NCI-H187 (cell line): ENCODE measurements around the gene TMEM204.

Experiments
- DNase-seq, 2 experiments: peaks; one replicate each; lab custom pipeline; 2025; lab: John Stamatoyannopoulos, UW

The TMEM204 gene

DNA sequence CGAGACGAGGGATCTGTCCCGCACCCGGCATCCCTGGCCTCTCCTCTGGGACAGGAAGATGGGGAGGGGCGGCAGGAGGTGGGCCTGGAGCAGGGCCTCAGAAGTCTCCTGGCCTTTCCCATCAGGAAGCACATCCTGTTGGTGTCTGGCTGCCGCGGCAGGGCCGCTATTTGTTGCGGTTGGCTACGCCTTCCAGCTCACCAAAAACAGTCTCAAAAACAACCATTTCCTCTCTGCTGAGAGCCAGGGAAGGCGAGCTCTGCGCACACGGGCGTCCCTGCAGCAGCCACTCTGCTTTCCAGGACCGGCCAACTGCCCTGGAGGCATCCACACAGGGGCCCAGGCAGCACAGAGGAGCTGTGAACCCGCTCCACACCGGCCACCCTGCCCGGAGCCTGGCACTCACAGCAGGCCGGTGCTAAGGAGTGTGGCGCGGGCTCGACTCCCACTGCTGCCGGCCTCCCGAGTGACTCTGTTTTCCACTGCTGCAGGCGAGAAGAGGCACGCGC is at the start of gene TMEM204:
TSS of gene TMEM204 (plus strand) at position 224 of the 509 bp plus-strand sequence. CDS start 610 bp downstream, outside the sequence.
- DNase-seq, result no peak

DNA sequence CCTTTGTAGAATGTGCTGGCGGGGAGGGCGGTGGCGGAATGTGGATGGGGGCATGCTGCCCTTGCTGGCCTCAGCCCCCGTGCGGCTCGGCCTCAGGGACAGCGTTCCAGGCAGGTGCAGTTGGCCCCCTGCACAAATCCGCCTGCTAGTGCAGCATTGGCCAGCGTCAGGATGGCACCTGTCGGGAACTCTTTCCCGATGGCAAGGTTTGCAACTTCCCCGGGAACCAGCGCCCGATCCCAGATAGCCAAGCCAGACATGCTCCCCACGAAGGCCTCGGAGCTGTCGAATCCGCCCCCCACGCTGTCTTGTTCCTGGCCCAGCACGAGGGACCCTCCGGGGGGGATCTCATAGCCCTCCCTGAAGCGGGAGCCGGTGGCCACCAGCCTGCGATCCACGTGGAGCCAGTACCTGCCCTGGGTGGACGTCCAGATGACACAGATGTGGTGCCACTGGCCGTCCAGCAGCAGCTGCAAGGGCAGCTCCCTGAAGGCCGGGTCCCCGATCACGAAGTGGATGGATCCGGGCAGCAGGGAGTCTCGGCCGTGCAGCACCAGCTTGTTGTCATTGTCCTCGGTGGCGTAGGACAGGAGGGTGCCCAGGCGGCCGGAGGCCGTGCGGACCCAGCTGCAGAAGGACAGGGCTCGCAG is 47.5 kb upstream of the TMEM204 start:
- no peak for DNase-seq

DNA sequence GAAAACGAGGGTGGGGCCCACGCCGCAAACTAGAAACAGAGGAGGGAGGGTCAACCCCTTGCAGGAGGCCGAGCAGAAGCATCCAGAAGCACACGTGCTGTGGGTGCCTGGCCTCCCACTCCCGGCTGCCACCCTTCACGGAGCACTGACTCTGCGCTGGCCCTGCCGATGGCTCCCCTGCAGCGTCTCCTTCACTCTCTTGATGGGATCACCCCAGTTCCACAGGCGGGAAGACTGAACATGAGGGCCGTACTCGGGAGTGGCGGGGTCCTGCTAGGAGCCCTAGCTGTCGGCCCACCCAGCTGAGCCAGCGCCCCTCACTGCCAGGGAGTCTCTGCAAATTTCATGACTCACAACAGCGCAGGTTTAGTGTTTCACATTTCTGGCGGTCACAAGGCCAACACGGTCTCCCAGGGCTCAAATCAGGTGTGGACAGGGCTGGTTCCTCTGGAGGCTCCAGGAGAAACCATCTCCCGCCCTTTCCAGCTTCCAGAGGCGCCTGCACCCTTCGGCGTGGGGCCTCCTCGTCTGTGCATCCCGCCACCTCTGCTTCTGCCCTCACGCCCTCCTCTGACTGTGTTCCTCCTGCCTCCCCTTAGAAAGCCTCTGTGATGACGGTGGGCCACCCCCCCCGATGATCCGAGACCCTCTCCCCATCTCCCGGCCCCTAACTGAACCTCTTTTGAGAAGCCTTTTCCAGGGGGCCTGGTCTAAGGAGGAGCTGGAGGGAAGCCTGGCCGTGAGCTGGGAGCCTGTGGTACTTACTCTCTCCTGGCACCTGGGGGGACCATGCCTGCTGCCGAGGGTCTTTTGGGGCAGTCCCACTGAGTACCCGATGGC is 46.7 kb upstream of the TMEM204 start:
- no peak for DNase-seq

DNA sequence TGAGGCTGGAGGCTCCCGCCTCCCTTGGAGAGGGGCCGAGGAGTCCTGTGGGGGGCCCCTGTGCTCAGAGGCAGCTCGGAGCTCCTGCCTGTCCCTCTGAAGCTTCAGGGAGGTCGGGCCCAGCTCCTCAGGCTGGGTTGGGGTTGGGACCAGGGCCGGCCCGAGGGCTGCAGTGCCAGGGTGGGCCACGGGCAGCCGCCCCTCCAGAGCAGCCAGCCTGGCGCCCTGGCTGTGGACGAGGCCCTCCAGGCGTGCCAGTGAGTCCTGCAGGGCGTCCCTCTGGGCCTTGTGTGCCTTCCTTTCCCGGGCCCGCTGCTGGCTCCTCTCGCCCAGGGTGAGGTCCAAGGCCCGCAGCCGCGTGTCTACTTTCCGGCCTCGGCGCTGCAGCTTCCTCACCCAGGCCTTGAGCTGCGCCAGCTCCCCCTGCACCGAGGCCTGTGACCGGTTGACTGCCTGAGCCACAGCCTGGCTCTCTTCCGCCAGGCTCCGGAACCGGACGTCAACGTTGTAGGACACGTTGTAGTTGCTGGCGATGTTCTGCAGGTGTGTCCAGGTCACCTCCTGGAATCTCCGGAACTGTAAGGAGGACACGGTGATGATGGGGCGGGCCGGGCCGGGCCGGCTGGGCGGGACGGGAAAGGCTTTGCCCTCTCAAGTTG is 45.9 kb upstream of the TMEM204 start:
- DNase-seq, result no peak

DNA sequence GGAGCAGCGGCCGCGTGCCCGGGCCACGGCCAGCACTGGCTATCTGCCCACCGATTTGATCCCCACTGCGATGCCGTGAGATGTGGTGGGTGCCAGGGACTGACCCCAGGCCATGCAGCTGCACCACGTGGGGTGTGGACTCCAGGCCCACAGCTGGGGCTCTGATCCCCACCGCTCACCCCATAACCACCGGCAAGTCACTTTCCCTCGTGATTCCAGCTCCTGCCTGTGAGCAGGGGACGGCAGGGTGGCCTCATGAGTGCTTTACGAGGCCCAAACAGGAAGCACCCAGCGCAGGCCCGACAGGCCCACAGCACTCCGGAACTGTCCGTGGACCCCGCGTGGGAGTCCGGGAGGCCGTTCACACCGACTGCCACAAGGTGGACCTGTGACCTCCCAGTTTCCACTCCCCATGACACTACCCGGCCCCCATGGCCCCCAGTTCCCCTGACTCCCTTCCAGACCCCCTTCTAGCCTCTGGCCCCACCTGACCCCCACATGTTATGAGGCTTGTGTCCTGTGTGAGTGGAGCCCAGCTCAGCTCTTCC is 45.3 kb upstream of the TMEM204 start:
- DNase-seq, result no peak

DNA sequence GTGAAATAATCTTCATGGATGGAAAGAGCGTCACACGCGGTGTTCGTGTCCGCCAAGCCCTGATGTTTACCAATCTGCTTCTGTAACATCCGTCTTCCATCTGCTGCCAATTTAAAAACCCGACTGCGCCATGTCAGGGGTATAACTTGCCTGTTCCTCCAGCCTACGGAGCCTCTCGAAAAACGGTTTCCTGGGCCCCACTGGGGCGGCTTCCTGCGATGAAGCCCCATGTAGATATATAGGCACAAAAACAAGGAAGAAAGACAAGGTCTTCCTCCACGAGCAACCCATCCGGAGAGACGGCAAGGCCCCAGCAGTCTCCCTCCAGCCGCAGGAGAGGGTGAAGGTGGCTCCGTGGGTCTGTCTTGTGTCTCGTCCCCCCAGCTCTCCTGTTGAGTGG is 44.8 kb upstream of the TMEM204 start, which contains the start of gene PTX4:
TSS of gene PTX4 (minus strand) at position 326 of the 400 bp plus-strand sequence. CDS start at position 291, 35 bp downstream.
- no peak for DNase-seq

DNA sequence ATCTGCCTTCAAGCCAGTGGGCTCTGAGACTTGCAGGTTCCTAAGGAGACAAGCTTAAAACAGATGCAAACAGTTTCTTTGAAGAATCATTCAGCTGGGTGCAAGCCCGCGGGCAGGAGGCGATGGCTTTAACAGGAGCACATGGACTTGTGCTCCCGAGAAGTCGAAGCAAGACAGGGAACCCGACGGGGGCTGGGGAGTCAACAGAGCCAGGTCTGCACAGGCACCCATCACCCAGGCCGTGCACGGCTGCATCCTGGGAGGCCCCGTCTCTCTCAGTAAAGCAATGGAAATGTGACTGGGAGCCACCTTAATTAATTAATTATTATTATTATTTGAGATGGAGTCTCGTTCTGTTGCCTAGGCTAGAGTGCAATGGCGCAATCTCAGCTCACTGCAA is 44.4 kb upstream of the TMEM204 start:
- no peak for DNase-seq

DNA sequence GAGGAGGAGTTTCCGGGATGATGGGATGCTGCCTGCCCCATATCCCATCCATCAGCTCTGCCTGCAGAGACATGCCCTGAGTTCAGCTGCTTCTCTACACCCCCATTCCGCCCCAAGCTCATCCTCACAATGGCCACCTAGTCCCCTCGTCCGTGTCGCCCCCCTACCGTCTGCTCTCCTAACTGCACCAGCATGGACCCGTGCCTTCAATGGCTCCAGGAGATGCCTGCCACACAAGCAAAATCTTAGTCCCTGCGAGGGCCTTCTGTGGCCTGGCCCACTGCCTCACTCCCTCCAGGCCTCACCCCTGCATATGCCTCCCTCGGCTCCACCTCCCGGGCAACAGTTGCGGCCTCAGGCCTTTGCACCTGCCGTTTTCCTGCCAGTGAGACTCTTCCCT is 42.1 kb upstream of the TMEM204 start:
- no peak for DNase-seq

DNA sequence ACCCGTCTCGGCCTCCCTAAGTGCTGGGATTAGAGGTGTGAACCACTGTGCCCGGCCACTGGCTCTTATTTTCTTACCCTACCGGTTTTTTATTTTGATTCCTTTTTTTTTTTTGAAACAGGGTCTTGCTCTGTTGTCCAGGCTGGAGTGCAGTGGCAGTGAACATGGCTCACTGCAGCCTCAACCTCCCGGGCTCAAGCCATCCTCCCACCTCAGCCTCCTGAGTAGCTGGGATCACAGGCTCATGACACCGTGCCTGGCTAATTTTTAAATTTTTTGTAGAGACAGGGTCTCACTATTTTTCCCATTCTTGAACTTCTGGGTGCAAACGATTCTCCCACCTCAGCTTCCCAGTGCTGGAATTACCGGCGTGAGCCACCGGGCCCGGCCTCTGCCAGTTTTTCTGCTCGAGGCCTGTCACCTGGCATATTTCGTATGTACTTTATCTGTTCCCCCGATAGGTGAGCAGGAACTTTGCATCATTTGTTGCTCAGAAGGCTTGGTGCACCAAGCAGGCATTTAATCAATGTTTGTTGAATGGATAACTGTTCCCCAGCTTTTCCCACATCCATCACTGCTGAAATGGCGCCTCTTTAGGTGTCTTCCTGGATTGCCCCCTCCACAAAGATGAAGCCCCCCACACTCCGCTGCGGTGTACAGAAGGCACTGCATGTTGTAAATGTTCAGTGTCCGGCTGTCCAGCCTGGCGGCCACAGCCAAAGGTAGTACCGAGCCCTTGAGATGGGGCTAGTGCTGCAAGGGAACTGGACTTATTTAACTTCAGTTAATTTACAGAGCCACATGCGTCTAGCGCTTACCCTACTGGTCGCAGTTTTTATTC is 41.2 kb upstream of the TMEM204 start:
- DNase-seq, result no peak

DNA sequence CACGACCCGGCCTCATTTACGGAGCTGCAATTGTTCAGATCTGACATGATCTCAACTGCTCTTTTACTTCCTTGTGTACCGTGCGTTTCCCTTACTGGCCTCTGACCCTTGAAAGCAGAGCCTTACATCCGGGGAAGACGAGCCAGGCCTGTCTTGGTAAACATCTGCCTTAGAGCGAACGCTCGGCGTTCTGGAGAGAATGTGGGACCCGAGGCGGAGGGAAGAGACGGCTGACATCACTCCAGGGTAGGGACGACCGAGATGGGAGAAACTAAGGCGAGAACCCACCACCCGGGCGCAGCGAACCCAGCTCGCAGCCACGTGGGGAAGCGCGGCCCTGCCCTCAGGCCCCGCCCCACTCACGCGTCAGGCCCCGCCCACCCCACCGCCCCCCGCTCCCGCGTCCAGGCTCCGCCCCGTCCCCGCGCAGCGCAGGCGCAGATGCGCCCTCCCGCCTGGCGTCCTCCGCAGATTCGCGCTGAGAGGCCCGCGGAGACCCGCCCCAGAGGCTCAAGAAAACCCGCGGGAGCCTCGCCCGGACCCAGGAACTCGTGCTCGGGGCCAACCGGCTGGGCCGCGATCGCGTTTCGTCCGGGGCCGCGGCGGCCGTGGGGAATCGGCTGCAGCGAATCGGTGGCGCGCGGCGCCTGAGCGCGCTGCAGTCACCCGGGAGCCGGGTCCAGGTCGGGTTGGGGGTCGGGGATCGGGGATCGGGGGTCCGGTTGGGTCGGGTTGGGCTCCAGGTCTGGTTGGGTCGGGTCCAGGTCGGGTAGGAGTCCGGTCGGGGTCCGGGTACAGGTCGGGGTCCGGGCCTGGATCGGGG is 40.3 kb upstream of the TMEM204 start, which contains the start of gene TELO2:
TSS of gene TELO2 (plus strand) at position 438 of the 823 bp plus-strand sequence. CDS start 922 bp downstream, outside the sequence.
- peak; percentile 79 to 91 for DNase-seq

DNA sequence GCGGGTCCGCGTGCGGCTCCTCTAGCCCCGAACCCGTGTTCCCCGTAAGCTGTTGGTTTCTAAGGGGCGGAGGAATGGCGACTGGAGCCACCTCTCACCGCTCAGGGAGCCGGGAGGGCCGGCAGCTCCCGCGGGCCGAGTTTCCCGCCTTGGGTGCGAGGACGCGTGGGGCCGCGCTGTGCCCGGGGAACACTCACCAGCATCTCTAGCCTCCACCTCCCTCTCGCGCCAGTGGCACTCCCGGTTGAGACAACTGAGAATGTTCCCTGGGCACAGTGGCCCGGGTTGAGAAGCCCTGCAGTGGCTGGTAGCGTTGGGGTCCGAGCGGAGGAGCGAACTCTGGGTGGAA is 39.7 kb upstream of the TMEM204 start:
- no peak for DNase-seq

DNA sequence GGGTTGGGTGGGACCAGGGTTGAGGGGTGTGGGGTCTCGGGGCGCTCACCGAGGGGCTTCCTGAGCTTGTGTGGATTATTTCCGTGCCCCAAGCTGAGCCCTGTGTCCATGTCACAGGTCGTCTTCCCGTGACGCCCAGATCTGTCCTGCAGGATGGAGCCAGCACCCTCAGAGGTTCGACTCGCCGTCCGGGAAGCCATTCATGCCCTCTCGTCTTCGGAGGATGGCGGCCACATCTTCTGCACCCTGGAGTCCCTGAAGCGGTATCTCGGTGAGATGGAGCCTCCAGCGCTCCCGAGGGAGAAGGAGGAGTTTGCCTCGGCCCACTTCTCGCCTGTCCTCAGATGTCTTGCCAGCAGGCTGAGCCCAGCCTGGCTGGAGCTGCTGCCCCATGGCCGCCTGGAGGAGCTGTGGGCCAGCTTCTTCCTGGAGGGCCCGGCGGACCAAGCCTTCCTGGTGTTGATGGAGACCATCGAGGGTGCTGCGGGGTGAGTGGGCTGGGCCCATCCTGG is 39.3 kb upstream of the TMEM204 start:
- no peak for DNase-seq

DNA sequence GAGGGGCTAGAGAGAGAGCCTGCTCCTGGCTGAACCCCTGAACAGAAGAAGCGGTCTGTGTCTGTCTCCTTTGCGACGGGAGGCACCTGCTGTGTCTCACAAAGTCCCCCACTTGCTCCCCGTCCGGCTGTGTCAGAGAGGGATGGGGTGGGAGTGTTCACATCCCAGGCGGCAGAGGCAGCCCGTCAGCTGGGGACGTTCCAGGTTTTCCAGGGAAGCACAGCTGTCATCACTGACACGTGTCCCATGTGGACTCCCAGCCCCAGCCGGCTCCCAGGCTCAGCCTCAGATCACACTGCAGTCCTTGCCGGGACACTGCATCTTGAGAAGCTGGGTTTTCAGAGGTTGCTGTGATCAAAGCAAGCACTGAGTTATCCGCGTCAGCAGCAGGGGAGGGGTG is 38.8 kb upstream of the TMEM204 start:
- DNase-seq, result no peak

DNA sequence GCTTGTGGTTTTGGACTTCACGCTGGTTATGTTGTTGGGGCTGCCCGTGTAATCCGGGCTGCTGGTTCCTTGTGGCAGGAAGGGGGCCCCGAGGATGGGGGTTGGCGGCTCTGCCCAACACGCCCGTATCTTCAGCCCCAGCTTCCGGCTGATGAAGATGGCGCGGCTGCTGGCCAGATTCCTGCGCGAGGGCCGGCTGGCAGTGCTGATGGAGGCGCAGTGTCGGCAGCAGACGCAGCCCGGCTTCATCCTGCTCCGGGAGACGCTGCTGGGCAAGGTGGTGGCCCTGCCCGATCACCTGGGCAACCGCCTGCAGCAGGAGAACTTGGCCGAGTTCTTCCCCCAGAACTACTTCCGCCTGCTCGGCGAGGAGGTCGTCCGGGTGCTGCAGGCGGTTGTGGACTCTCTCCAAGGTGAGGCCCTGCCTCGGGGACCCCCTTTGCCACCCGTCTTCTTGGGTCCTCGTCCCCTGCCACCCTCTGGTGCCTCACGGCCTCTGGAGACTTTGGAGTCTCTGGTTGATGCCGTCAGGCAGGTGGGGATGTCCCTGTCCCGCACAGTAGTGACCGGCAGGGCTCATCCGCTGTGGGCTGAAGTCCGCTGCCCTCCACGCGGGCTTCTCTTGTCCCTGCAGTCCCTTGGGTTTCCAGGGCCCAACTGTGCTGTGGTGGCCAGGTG is 38.1 kb upstream of the TMEM204 start:
- no peak for DNase-seq

DNA sequence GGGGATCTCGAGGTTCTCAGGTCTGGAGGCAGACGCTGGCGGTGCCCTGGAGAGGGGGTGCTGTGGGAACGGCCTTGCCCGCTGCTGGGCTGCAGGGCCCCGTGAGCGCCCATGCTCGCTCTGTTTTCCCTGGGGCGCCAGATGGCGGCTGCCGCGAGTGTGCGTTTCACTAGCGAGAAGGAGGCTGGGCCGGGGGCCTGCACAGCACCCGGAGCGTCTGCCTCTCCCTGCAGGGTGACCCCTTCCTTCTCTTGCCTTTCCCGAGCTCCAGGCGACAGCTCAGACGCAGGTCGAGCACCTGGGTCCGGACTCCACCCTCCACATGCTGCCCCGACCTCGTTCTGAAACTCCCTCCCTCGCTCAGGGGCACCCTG is 37.6 kb upstream of the TMEM204 start:
- no peak for DNase-seq

DNA sequence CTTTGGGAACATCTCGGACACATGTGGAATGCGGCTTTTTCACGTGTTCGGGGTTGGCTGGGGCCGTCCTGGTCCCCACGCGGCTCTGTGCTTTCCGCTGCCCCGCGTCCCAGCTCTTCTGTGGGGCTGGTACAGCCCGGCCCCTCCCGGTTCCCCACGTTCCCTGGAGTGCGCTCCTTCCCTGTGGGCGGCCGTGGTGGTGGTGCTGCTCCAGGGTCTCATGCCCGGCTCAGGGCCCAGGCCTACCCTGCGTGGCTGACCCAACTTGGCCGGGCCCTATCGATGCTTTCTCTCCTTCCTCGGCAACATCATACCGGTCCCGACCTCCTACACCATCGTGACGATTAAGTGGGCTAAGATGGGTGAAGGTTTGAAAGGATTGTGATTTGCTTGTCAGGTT is 37.0 kb upstream of the TMEM204 start:
- no peak for DNase-seq

DNA sequence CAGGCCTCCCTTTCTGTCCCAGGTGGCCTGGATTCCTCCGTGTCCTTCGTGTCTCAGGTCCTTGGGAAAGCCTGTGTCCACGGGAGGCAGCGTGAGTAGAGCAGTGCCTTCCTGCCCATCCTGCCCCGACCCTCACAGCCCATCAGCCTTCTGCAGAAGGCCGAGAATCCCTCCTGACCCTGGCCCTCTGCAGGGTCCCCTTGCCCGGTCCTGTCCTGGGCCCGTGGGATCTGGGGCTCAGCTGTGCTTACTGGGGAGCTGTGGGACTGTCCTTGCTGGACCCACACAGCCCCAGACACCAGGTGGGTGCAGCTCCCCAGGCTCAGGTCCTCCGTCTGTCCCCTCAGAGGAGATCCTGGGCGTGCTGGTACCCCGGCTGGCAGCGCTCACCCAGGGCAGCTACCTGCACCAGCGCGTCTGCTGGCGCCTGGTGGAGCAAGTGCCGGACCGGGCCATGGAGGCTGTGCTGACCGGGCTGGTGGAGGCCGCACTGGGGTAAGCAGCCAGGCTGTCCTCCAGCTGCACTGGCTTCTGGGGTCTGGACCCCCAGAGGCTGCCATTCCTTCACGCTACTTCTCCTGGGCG is 36.4 kb upstream of the TMEM204 start:
- DNase-seq, result no peak

DNA sequence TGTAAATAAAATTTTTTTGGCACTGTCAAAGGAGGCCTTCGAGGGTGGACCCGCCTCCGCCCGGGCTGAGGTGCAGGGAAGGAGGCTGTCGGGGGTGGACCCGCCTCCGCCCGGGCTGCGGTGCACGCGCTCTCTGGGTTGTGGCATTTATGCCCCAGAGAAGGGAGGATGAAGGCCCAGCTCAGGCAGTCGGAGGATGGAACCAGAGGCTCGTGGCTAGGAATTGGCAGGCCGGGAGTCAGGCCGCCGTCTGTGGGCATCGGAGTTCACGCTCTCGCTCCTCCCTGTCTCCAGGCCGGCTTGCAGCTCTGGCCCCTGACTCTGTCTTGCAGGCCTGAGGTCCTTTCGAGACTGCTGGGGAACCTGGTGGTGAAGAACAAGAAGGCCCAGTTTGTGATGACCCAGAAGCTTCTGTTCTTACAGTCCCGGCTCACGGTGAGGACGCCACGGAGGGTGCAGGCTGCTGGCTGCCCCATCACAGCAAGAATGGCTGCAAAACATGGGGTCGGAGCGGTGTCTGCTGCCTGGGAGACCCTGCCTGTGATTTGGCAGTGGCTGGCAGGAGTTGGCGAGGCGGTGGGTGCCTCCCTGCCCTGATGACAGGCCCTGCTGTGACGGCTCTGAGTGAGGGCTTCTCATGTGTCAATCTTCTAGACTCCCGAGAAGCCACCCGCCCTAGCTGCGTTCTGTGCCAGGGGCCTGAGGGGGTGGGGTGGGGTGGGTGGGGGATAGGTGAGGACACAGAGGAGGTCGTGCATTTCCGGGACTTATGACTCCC is 34.4 kb upstream of the TMEM204 start:
- no peak for DNase-seq
